Inflammatory macrophage treated with lipopolysaccharide for 1 hour (primary cell): Measurements from ENCODE around the gene FHIT.

ENCODE experiments used
- DNase-seq, 2 donors: peaks; one replicate each; pipeline ENCODE4 v3.0.0-alpha.2; 2020 to 2022

FHIT gene

DNA sequence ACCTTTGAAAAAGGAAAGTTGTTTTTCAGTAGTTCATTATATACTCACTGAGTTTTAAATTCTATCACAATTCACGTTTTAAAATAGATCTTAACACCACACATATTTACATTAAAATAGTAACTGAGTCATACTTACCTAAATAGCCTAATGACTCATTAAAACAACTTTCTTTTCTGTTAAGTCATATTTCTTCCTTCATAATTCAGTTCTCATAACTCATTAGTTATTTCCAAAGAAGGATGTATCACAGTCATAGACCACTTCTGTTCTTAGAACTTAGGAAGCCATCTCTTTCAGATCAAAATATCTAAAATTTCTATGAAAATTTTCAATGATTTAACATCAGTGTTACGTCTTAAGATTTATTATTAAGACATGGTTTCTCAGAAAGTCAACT lies 885.9 kb downstream of the FHIT start:
- DNase-seq = peak in 1 of 2 donors; percentile 19

DNA sequence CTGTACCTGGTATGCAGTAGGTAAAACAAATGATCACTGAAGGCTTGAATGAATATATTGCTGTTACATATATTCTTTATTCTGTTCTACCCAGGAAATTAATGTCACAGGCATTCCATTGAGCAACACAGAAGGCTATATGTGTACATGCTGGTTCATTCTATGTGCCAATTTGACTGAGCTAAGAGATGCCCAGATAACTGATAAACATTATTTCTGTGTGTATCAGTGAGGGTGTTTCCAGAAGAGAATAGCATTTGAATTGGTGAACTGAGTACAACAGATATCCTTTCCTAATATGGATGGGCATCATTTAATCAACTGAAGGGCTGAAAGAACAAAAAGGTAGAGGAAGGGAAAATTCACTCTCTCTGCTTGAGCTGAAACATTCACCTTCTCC lies 886.8 kb downstream of the FHIT start:
- no peak for DNase-seq

DNA sequence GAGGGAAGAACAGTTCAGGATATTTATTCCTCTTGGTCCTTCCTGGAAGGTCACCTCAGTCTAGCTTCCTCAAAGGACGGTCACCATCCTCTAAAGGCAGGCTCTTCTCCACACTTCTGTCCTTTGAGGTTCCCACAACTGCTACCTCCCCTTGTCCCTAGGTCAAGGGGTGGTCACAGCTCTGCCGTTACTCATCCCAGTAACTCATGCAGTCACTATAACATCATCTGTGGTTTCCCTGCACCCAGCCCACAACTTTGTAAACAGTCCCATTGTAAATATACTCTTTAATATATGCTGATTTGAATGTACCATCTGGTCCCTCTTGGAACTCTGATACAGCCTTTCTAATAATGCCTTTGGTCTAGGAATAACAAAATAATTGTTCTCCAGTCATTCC lies 887.4 kb downstream of the FHIT start:
- DNase-seq = no peak

DNA sequence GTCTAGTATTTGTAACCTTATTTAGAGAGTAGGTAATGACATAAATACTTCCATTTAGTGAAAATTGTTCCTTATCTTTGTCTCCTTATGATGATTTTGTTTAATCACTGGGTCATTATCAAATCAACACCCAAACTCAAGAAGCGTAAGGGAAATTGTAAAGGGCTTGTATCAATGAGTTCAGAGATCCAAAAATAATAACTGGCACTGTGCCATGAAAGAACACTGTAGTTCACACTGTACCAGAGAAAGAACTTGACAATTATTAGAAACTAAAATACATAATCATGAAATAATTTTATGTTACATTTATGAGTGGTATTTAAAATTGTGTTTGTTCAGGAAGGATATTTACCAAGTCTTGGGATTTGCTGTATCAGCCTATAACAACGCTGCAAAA lies 895.4 kb downstream of the FHIT start:
- no peak for DNase-seq

DNA sequence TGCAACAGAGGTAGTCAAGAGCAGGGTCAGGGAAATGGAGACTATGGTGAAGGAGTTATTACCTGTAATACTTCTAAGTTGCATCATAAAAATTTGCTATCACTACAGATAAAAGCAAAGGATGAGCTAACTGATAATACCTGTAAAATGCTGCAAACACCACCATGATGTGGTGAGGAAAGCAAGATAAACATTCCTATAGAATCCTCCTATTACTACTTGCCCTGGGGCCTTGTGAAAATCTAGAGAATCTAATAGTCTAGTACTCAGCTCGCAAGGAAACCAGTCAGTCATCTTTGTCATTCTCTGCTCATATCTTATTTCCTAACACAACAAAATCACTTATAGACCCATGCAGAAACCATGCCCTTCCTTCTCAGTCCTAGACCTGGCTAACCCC lies 899.8 kb downstream of the FHIT start:
- DNase-seq = no peak

DNA sequence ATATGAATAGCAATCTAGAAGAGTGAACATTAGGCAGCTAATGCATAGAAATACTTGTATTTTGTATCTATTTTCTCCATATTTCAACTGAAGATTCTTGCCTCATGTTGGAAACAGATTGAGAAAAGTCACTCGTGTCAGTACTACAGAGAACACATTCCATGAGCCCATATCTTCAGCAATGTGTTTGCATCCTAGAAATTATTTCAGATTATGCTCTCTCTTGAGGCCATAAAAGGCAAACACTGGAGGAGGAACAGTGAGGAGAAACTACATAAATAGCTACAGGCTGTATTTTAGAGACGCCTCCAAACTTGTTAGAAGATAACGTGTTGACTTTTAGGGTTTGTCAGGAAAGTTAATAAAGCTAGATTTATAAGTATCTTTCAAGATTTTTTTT lies 906.9 kb downstream of the FHIT start:
- no peak for DNase-seq

DNA sequence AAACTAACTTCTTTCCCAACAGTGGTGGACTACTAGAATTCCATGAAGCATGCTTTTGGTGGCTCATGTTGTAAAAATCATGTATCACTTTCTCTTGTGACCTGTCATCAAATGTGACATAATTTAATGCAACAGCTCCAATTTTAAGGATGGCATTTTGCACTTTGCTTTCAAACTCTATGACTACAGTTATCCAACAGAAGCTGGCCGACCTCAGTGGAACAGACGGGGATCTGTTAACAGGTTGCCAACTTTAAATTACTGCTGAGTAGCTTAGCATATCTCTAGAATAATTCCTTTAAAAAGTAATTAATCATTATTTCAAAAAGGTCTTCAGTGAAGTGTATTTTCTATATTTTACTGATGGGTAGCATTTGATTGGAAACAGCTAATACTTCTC lies 907.4 kb downstream of the FHIT start:
- DNase-seq = no peak

DNA sequence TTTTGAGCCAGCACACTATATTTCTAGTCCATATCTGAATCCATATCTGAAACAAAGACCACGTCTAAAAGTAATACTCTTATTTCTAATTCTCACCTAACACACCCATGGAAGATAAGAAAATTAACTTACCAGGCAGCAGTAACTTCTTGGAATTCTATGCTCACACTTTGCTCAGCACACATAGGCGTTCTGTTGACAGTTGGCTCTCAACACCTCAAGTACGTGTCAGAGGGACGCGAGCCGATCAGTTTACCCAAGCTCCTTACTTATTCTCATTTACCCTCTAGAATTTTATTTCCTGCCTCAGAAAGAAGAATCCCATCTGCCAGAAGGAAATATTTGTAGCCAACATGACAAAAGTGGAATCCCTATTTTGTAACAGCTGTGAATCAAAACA lies 911.9 kb downstream of the FHIT start:
- DNase-seq = no peak

DNA sequence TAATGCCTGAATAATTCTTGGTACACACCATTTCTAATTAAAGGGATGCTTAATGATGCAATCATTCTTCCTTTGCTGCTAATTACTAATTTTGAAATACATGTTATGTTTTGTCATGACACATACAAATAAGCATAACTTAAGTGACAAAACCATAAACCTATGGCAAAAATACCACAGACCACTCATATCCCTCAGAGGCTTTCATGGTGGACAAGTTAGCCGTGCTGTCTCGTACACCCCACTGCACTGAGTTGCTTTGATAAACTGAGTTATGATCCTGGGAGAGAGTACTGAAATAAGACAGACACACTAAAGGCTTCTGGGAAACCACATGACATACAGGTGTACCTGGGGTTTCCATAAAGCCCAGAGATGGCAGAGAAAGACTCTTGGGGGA lies 913.8 kb downstream of the FHIT start:
- no peak for DNase-seq

DNA sequence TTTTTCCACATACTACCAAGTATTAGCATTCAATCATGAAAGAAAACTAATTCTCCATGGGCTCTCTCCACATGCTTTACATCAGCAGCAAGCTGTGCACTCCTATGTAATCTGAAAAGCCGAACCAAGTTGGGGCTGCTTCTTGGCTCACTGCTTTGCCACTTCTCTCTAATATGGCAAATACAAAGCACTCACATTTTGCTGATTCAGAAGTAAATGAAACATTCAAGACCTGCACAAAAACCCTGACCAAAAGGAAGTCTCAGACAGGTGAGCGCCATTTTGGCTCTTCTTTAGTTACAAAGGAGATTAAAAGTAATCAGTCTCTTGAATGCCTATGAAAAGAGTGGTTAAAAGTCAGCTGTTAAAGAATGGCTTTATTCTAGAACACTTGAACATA lies 915.2 kb downstream of the FHIT start:
- DNase-seq = no peak

DNA sequence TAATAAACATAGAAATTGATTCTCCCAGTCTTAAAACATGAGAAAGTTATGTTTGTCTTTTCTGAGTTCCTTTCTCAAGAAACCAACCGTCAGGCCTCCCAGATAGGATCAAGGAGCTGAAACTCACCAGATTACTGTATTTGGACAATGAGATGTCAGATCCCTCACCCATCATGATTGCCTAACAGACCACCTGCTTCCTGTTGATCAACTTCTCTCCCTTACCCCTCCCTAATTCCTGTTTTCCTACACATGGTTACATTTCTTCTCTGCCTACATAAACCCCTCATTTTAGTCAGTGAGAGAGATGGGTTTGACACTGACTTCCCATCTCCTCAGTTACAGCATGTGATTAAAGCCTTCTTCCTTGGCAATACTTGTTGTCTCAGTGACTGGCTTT lies 917.5 kb downstream of the FHIT start:
- no peak for DNase-seq

DNA sequence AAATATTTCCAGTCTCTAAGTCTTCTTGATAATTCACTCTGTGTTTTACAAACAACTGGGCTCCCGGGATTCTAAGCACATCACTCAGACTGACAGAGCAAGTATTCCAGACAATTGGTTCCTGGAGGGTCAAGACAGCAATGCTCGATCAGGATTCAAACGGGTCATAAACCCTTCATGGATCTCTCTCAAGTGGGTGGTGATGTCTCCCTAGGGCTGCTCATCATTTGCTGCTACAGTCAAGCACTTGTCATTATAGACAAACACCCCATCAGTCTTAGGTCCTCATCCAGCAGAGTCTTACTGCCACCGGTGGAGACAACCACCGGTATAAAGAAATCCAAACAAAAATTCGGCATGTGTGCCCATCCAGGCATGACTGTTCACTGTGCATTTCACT lies 921.1 kb downstream of the FHIT start:
- no peak for DNase-seq

DNA sequence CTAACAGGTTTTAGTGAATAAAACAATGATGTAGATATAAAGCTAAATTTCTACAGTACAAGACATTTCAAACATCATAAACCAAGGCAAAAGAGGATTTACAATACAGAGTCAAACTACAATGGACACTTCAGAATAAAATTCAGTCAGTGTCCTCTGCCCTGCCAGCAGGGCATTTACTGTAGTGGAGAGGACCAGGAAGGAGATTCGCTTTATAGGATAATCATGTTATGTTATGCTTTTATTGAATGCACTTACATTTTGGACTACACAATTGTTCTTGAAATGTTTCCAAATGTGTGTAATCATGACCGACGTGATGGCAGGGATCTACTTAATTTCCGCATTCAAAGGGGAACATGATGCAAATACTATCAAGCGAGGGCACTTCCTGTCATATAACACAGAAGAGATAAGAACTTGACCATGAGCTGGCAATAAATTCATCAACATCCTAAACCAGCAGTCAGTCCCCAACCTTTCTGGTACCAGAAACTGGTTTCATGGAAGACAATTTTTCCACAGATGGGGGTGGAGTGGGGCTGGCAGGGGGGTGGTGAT lies 925.6 kb downstream of the FHIT start:
- no peak for DNase-seq

DNA sequence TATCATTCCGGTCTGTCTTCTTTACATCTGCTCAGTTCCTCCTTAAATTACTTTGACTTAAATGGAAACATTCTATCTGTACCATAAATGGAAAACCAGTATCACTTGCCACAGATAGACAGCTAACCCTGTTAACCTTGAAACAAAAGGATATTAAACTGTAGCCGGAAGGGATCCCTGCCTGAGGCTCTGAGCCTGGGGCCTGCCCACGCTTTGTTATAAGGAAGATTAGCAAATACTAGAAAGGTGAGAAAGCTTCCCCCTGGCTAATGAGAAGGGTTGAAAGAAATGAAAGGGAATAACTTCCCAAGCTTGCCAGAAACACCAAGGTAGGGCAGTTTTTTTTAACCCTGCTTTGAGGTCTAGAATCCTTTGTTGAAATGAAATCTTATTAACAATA lies 927.6 kb downstream of the FHIT start:
- no peak for DNase-seq

DNA sequence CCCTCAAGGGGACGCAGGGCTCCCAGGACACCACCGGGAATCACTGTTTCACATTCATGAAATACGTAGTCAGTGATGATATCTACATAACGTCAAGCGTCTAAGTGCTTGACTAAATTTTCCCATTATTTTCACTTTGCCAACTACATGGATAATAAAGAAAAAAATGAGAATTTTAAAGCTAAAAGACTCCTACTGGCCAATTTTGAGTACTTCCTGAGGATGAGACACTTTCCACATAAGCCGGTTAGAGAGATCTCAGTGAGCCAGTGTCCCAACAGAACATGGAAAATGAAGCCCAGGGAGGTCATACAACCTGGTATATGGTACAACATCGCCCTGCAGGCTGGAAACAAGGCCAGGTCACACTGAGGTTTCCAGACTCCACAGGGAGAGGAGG lies 928.1 kb downstream of the FHIT start:
- no peak for DNase-seq

DNA sequence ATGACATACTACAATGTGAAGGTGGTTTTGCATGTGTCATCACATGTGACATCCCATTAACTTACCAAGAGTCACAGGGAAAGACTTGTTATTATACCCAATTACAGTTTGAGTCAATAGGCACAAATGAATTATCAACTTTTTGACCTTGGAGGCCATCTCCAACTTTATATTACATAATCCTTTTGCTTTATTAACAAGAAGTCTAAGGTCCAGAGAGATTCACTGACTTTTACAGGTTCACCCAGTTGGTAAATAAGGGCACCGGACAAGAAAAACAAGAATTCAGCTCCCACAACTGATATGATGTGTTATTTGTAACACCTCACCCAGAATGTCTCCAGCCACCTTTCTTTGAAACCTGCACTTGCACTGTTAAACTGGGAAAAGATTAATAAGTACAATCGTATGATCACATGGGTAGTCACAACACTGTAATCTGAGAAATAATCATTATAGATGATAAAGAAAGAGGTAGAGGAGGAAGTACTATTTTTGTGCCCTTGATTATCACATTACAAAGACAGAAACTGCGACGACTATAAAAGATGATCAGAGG lies 928.9 kb downstream of the FHIT start:
- no peak for DNase-seq

DNA sequence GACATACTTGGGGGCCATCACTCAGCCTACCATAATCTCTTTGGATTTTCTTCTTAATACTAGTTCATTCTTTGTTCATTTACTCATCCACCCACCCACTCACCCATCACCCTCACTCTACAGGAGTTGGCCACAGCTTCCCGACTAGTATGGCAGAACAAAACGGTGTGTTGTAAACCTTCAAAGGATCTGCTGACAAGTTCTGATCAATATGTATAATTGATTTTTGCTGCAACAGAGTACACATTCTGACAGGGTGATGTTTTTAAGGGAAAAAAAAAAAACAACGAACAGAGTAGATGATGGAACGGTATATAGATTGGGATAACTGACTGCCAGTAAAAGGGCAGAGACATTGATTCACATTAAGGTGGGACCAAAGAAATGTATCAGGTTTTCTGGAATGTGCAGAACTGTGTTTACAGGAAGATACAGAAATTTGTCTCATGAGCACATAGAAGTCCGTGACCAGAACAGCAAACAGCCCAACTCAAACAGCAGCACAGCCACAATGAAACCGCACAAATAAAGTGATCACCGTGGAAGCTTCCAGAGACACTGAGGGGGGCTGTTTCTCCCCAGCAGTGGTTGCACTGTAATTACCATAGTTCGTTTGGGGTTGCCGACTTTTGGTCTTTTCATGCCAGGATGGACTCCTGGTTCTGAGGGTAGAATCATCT lies 931.9 kb downstream of the FHIT start:
- DNase-seq = no peak

DNA sequence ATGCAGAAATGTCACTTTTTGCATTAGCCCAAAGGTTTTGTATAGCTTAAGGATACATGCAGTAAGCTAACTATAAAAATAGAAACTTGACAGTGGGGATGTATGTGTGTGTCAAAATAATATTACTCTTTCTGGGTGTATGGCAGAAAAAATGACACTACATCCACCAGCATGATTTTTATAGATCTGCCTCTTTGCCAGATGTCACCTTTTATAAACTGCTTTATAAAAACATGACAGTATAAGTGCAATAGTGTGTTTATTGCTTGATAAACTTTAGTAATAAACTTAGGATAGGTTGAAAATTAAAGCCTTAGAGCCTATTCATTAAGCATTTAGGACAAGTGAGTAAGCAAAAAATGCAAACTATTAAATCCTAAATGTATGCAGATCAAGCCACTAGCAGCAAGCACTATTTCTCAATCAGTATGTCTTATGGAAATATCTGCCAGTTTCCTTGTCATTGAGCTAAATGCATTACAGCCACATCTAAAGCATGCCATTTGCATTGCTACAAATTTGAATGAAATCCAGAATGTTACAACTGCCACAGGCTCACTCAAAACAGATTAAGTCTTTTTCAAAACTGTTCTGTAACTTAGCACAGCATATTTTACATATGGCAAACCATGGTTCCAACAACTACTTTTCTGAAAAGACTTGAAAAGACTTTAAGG lies 935.0 kb downstream of the FHIT start:
- DNase-seq = no peak

DNA sequence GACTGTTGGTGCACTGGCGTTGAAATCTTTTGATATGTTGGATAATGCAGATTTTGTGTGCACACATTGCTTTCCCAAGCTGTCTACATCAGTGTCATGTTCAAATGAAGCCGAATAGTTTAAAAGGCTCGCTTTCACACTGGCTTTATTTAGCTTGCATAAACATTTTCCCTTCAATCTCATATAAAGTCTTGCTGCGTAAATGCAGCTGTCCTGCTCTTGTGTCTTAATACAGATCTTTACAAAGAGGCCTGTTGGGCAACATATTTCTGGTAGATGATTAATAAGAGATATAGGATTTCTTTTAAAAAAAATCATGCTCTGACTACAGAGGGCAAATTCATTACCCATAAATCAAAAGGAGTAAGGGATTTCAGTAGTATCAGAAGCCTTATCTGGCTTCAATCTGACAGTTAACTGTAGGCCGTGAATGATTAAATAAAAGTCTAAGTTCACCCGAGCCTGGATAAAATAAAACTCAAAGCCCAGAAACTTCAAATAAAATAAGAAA lies 937.2 kb downstream of the FHIT start:
- no peak for DNase-seq

DNA sequence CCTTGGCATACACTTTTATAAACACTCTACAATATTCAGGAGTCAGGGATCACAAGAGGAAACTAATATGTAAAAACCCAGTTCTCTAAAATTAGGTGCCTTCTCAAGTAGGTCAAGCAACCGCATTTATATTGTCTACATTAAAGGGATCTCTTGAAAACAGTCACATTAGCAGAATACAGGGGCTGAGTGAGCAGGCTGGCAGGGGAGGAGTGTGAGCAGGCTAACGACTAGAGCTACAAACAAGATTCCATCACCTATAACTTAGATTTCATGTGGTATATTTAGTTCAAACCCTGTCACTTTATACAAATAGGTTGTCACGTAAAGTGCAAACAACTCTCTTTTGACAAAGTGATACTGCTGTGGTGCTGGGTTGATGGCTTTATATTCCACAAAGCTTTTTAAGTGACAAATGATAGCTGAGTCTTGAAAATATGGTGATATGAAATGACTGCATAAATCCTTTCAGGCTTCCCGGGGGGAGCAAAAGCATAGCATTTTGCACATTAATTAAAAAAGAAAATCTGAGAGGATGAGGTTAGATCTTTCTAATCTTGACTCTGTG lies 937.9 kb downstream of the FHIT start:
- no peak for DNase-seq

DNA sequence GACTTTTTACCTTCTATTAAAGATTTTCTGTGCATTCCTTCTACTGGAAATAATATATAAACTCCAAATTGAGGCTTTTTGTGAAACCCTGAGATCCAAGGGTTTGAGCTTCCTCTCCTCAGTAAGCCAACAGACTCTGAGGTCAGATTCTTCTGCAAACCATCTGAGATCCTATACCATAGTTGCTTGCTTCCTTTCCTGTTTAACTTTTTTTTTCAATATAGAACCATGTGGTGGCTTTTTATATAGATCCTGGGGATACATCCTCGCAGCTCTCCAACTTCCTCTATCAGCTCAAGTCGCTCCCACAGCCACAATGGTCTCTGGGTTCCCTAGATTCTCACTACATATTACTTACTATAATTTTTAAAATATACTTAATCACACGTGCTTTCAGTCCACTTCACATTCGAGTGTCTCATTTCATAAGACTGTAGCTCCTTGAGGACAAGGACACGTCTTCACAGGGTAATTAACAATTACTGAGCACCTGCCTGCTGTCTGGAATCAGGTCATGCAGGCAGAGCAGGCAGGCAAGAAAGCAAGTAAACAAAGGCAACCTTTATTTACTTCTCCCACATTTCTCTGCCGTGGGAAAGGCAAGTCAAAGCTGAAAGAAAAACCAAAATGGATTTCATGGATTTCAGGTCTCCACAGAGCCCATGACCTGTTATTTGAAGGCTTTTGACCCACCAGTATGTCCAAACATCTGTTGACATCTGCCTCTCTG lies 941.5 kb downstream of the FHIT start:
- DNase-seq = no peak

DNA sequence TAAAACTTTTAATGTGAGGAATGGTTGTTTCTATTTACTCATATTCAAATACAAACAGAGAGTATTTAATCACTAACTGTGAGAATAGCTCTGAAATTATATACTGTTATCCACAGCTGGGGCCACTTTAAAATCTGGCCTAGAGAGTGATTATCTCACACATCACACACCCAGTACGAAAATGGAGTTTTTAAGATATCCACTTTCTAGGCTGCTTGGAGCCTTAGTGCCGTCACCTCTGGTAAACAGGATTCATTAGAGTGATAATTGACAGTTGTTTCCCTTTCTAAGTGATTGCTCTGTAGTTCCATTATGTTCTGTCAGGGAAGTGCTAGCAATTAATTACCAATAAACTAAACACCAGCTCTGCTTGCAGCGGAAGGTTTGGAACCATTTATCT lies 942.4 kb downstream of the FHIT start:
- no peak for DNase-seq

DNA sequence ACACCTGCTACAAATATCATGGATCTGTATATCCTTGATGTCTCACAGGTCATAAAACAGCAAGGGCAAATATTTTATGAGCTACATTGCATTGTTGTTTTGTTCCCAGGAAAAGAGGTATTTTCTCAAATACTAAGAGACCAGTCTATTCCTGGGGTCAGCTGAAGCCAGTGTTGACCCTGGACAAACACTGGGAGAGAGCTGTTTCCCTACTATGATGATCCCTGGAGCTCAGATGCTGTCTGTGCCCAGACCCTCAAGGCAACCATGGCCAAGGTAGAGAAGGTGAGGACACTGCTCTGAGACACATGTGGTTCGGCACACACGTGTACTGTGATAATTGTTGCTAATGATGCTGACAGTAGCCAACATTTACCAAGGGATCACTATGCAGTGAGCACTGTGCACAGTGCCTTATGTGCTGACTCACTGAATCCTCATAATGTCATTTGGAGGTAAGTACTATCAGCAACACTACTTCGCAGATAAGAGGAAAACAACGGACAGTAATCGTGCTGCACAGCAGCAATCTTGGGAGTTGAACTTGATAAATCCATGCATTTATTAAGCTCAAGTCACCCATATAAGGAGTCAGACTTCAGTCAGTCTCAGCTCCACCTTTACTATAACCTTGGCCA lies 943.6 kb downstream of the FHIT start:
- no peak for DNase-seq
